ENCODE data around the gene ATP9A.

DNA sequence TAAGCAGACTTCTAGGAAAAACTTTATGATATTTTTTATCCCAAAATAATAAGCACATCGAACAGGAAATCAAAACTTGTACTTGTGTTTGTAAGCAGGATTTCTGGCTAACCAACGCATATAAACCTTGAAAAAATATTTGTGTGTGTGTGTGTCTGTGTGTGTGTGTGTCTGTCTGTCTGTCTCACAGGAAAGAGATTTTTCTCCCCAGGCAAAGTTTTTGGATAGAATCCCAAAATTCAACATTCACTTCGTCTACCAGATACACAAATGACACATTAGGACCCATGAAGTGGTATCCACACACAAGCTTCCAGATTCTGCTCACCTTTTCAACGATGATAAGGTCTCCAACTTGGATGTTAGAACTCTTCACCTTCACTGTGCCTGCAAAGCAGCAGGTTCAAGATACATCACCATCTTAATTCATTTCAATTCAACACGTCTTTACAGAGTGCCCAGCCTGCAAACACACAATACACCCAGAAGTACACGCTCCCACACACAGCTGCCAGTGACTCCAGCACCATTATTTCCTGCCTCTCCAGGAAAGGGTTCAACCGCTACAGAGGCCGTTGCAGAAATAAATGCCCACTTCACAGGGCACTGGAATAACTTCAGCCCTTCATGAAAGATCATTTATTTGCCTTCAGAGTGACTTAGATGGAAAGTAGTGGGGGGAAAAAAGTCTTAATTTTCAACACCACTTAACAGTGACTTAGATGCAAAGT, 70.9 kb downstream of the ATP9A start:
- TF ChIP-seq, protein P1, sequence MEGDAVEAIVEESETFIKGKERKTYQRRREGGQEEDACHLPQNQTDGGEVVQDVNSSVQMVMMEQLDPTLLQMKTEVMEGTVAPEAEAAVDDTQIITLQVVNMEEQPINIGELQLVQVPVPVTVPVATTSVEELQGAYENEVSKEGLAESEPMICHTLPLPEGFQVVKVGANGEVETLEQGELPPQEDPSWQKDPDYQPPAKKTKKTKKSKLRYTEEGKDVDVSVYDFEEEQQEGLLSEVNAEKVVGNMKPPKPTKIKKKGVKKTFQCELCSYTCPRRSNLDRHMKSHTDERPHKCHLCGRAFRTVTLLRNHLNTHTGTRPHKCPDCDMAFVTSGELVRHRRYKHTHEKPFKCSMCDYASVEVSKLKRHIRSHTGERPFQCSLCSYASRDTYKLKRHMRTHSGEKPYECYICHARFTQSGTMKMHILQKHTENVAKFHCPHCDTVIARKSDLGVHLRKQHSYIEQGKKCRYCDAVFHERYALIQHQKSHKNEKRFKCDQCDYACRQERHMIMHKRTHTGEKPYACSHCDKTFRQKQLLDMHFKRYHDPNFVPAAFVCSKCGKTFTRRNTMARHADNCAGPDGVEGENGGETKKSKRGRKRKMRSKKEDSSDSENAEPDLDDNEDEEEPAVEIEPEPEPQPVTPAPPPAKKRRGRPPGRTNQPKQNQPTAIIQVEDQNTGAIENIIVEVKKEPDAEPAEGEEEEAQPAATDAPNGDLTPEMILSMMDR (IDR thresholded peaks at IDR 0.05): no peak
- no peak for TF ChIP-seq POLR2A (IDR thresholded peaks at IDR 0.05)
